OCI-LY1 (cell line): ENCODE measurements around the gene HERPUD1.
A peak's percentile ranks its signal among the peaks of the same experiment; 100 is the strongest.

Experiments
- H2AFZ ChIP-seq: fragments of 200-600 bp; sonication (generic), shearing (Covaris generic); 2 replicates; pipeline ENCODE4 v1.6.0; 2014; ENCODE audit warnings: antibody characterized with exemption, mild to moderate bottlenecking, low read length
- H3F3A ChIP-seq: fragments of 200-600 bp; sonication (generic), shearing (Covaris generic); 2 replicates; pipeline ENCODE4 v1.6.0; 2014; ENCODE audit warnings: mild to moderate bottlenecking, antibody characterized with exemption, low read length, moderate library complexity; ENCODE audit not compliant: insufficient read depth
- H3K27ac ChIP-seq: fragments of 200-600 bp; sonication (generic); 2 replicates; pipeline ENCODE4 v1.5.1; 2014; ENCODE audit warnings: low read length, mixed run types, mild to moderate bottlenecking, low read depth; ENCODE audit not compliant: poor library complexity, severe bottlenecking
- H3K27me3 ChIP-seq: fragments of 200-600 bp; sonication (generic); 2 replicates; pipeline ENCODE4 v1.6.0; 2014; ENCODE audit warnings: antibody characterized with exemption, mild to moderate bottlenecking, low read length, moderate library complexity; ENCODE audit not compliant: insufficient read depth
- H3K36me3 ChIP-seq: fragments of 200-600 bp; sonication (generic); 2 replicates; pipeline ENCODE4 v1.6.1; 2014; ENCODE audit warnings: mild to moderate bottlenecking, antibody characterized with exemption, low read length, moderate library complexity, mixed read lengths; ENCODE audit not compliant: insufficient read depth
- H3K4me1 ChIP-seq: fragments of 200-600 bp; sonication (generic); 2 replicates; pipeline ENCODE4 v1.5.1; 2014; ENCODE audit warnings: mild to moderate bottlenecking, low read length, moderate library complexity; ENCODE audit not compliant: insufficient read depth, severe bottlenecking
- H3K4me2 ChIP-seq: fragments of 200-600 bp; sonication (generic), shearing (Covaris generic); 2 replicates; pipeline ENCODE4 v1.6.1; 2014; ENCODE audit warnings: low read length
- H3K4me3 ChIP-seq: fragments of 200-600 bp; sonication (generic); 2 replicates; pipeline ENCODE4 v1.5.1; 2014; ENCODE audit warnings: low read length, low read depth, mild to moderate bottlenecking, mixed read lengths; ENCODE audit not compliant: poor library complexity, severe bottlenecking
- H3K79me2 ChIP-seq: fragments of 200-600 bp; shearing (Covaris generic); 2 replicates; pipeline ENCODE4 v1.6.1; 2016; ENCODE audit warnings: mixed run types, low read length, mixed read lengths; ENCODE audit not compliant: insufficient read depth
- H3K9ac ChIP-seq: fragments of 200-600 bp; sonication (generic), shearing (Covaris generic); 2 replicates; pipeline ENCODE4 v1.6.1; 2014; ENCODE audit warnings: mild to moderate bottlenecking, low read length, mixed read lengths
- H3K9me2 ChIP-seq: fragments of 200-600 bp; sonication (generic), shearing (Covaris generic); 2 replicates; pipeline ENCODE4 v1.6.1; 2014; ENCODE audit warnings: low read depth, mild to moderate bottlenecking, low read length, mixed read lengths
- H3K9me3 ChIP-seq: fragments of 200-600 bp; shearing (Covaris generic); 2 replicates; pipeline ENCODE4 v1.6.1; 2014; ENCODE audit warnings: low read length, mixed read lengths
- H4K20me1 ChIP-seq: fragments of 200-600 bp; sonication (generic), shearing (Covaris generic); 2 replicates; pipeline ENCODE4 v1.6.0; 2016; ENCODE audit warnings: mild to moderate bottlenecking, low read length; ENCODE audit not compliant: insufficient read depth
- CTCF ChIP-seq: fragments of 200-600 bp; sonication (generic), shearing (Covaris generic); IDR thresholded peaks from 2 replicates; pipeline ENCODE4 v1.5.1; 2017; ENCODE audit warnings: mild to moderate bottlenecking, antibody characterized with exemption, low read length, moderate library complexity, mixed read lengths
- EZH2 ChIP-seq: fragments of 200-600 bp; sonication (generic), shearing (Covaris generic); IDR thresholded peaks from 2 replicates; pipeline ENCODE4 v1.8.0; 2017; ENCODE audit warnings: borderline replicate concordance, mixed run types, mild to moderate bottlenecking, antibody characterized with exemption, low read length, moderate library complexity, mixed read lengths

Gene HERPUD1

GRCh38 chr16:56885446-56886162 is 46.3 kb upstream of the HERPUD1 start:
- Histone ChIP-seq H3K36me3 (no peaks in the 10 kb centered on the region), H3K27ac (no peak overlapping the region), H3K27me3 (no peaks in the 10 kb centered on the region), H3K79me2 (no peaks in the 10 kb centered on the region), H3K4me2 (no peak overlapping the region), H3K9me3 (no peaks in the 10 kb centered on the region), H3K4me1 (peaks cover 9% of the 10 kb centered on the region), H2AFZ (no peak overlapping the region), H4K20me1 (no peaks in the 10 kb centered on the region), H3F3A (no peaks in the 10 kb centered on the region), H3K4me3 (no peak overlapping the region), H3K9me2 (no peaks in the 10 kb centered on the region), H3K9ac (no peak overlapping the region)
- TF ChIP-seq EZH2 (no peak), CTCF (no peak)

GRCh38 chr16:56886296-56886695 is 45.6 kb upstream of the HERPUD1 start:
- no peaks in the 10 kb centered on the region for H3F3A ChIP-seq
- H3K9me2 ChIP-seq: no peaks in the 10 kb centered on the region
- peaks cover under 1% of the 10 kb centered on the region; the same call in 1 of the 2 replicates for H3K27me3 ChIP-seq
- no peak overlapping the region for H3K4me2 ChIP-seq
- H3K27ac ChIP-seq: no peak overlapping the region
- no peaks in the 10 kb centered on the region for H3K79me2 ChIP-seq
- no peak overlapping the region for H3K9ac ChIP-seq
- no peaks in the 10 kb centered on the region for H4K20me1 ChIP-seq
- H3K4me3 ChIP-seq: no peak overlapping the region
- H3K4me1 ChIP-seq: peaks cover 9% of the 10 kb centered on the region
- H2AFZ ChIP-seq: no peak overlapping the region
- no peak for TF ChIP-seq EZH2
- no peaks in the 10 kb centered on the region for H3K36me3 ChIP-seq
- no peaks in the 10 kb centered on the region for H3K9me3 ChIP-seq

GRCh38 chr16:56886826-56887225 is 45.1 kb upstream of the HERPUD1 start:
- H3K79me2 ChIP-seq: no peaks in the 10 kb centered on the region

GRCh38 chr16:56888806-56889205 is 43.1 kb upstream of the HERPUD1 start:
- no peak overlapping the region for H2AFZ ChIP-seq
- H3K79me2 ChIP-seq: no peaks in the 10 kb centered on the region
- no peak overlapping the region for H3K4me3 ChIP-seq
- H3K4me2 ChIP-seq: 0 out of 2 replicates have a peak overlapping the region, but pooled peaks have one; percentile 2
- no peaks in the 10 kb centered on the region for H4K20me1 ChIP-seq
- no peaks in the 10 kb centered on the region for H3F3A ChIP-seq
- no peaks in the 10 kb centered on the region for H3K36me3 ChIP-seq
- peaks cover 6% of the 10 kb centered on the region; the same call in 1 of the 2 replicates for H3K27me3 ChIP-seq
- no peak overlapping the region for H3K9ac ChIP-seq
- no peaks in the 10 kb centered on the region for H3K9me3 ChIP-seq
- peaks cover 9% of the 10 kb centered on the region for H3K4me1 ChIP-seq
- H3K27ac ChIP-seq: no peak overlapping the region
- H3K9me2 ChIP-seq: no peaks in the 10 kb centered on the region
- no peak for TF ChIP-seq EZH2

More at GRCh38 chr16:56886826-56887225, 45.1 kb upstream of the HERPUD1 start:
- Histone ChIP-seq H3K9me3 (no peaks in the 10 kb centered on the region), H3K36me3 (no peaks in the 10 kb centered on the region), H2AFZ (no peak overlapping the region), H3K4me2 (no peak overlapping the region), H3K27ac (no peak overlapping the region), H3K9ac (no peak overlapping the region), H3K27me3 (peaks cover 6% of the 10 kb centered on the region; the same call in 1 of the 2 replicates), H3F3A (no peaks in the 10 kb centered on the region), H3K4me1 (peaks cover 9% of the 10 kb centered on the region), H3K4me3 (no peak overlapping the region), H3K9me2 (no peaks in the 10 kb centered on the region), H4K20me1 (no peaks in the 10 kb centered on the region)
- no peak for TF ChIP-seq EZH2
